Right lobe of liver (tissue), 4 donors: Measurements from ENCODE around the gene COPG2.
"Not testable (repeated sequence)": the region's sequence is repeated elsewhere in the genome, so short reads cannot be mapped to it uniquely, and the experiment has no call there.

Source experiments
- CTCF ChIP-seq, 4 donors: fragments of 200-600 bp in 3 of 4; fragments of 450-650 bp in 1 of 4; IDR thresholded peaks; one replicate each; pipeline versions ENCODE4 v1.5.1 to v1.8.0; 2016 to 2022; ENCODE audit warnings: antibody characterized with exemption in 4 of 4, mild to moderate bottlenecking in 2 of 4
- POLR2A ChIP-seq: fragments of 450-650 bp; IDR thresholded peaks from one replicate; pipeline ENCODE4 v1.6.1; 2017; ENCODE audit warnings: antibody characterized with exemption, mild to moderate bottlenecking
- donor health status: DM: no; HTN: no; CAD: no.
- donor health status: DM: no; HTN: no; CAD: no.
- donor health status: DM: no; HTN: yes; CAD: no.

DNA sequence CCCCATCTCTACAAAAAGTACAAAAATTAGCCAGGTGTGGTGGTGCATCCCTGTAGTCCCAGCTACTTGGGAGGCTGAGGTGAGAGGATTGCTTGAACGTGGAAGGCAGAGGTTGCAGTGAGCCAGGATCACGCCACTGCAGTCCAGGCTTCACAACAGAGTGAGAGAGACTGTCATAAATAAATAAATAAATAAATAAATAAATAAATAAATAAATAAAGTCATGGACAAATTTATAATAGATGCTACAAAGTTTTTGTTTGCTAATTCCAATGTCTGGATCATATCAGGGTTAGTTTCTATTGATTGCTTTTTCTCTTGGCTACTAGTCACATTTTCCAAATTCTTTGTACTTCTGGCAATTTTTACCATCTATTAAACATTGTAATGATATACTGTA, 61.5 kb downstream of the COPG2 start:
- not testable (repeated sequence) for TF ChIP-seq CTCF (IDR thresholded peaks at IDR 0.05); POLR2A
